OCI-LY1 (cell line): ENCODE measurements around the gene USP46.

Experiments
- EZH2 ChIP-seq: fragments of 200-600 bp; sonication (generic), shearing (Covaris generic); IDR thresholded peaks from 2 replicates; pipeline ENCODE4 v1.8.0; 2017; ENCODE audit warnings: borderline replicate concordance, mixed run types, mild to moderate bottlenecking, antibody characterized with exemption, low read length, moderate library complexity, mixed read lengths
- TF ChIP-seq, protein P1 (sequence below): fragments of 200-600 bp; sonication (generic), shearing (Covaris generic); IDR thresholded peaks from 2 replicates; pipeline ENCODE4 v1.5.1; 2017; ENCODE audit warnings: mild to moderate bottlenecking, antibody characterized with exemption, low read length, moderate library complexity, mixed read lengths

DNA sequence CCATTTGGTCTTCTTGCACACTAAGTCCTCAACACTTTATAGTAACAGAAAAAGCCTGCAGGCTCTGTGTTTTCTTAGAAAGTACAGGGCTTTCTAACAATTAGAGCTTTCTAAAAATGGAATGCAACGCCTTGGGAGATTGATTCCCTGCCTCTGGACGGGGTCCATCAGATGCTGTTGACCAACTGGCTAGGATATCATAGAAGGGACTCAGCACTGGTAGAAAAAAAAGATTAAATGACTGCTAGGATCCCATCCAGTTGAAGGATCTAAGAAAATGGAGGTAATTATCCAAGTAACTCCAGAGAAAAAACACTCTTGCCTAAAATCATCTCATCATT lies 39.5 kb downstream of the USP46 start:
- TF ChIP-seq, protein P1, sequence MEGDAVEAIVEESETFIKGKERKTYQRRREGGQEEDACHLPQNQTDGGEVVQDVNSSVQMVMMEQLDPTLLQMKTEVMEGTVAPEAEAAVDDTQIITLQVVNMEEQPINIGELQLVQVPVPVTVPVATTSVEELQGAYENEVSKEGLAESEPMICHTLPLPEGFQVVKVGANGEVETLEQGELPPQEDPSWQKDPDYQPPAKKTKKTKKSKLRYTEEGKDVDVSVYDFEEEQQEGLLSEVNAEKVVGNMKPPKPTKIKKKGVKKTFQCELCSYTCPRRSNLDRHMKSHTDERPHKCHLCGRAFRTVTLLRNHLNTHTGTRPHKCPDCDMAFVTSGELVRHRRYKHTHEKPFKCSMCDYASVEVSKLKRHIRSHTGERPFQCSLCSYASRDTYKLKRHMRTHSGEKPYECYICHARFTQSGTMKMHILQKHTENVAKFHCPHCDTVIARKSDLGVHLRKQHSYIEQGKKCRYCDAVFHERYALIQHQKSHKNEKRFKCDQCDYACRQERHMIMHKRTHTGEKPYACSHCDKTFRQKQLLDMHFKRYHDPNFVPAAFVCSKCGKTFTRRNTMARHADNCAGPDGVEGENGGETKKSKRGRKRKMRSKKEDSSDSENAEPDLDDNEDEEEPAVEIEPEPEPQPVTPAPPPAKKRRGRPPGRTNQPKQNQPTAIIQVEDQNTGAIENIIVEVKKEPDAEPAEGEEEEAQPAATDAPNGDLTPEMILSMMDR, result no peak
- TF ChIP-seq EZH2, result no peak
